Head of caudate nucleus (tissue), 42 donors: ENCODE measurements around the gene KLF17.

Experiments
- DNase-seq, 42 donors: peaks; one replicate each; pipeline versions ENCODE4 v3.0.0 to v3.0.0-alpha.2; 2020 to 2021; ENCODE audit warnings: mixed read lengths in 7 of 42
- intact Hi-C: fragments of 100-400 bp; cut with DNase I; formaldehyde crosslinking; loops from one replicate; pipeline ENCODE4 v1.15.0; 2022

The KLF17 gene

DNA sequence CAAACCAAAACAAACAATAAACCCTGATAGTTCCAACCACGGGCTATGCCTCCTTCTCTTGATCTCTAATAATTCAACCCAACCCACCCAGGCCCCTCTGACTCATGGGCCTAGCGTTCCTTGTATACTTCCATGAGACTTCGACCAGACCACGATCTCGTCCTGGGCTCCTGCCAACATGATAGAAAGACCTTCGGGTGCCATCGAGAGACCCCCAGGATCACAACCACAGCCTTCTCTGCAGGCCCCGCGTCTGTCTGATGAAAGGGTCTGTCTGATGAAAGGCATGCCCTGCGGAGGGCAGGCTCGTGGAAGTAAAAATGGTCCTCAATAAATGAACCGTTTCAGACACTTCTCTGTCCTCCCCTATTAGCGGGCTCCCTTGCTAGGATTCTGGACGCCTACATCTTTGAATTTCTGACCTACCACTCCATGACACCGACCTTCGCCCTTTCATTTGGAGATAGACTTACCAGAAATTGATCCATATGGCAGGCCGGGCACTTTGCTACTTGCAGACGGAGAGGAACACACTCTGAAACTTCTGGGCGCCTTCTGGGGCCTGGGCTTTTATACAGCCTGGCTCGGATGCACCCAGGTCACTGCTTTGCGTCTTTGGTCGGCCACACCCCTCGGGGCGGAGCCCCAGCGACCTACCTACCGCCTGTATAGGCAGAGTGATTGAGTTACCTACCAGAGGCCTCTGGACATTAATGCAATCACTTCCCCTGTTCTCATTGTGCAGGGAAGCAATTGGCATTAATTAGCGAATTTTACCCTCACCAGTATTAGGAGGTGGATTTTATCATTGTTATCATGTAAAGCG lies 28.1 kb downstream of the KLF17 start:
- intact Hi-C loops, result no loop called here
- no peak for DNase-seq

DNA sequence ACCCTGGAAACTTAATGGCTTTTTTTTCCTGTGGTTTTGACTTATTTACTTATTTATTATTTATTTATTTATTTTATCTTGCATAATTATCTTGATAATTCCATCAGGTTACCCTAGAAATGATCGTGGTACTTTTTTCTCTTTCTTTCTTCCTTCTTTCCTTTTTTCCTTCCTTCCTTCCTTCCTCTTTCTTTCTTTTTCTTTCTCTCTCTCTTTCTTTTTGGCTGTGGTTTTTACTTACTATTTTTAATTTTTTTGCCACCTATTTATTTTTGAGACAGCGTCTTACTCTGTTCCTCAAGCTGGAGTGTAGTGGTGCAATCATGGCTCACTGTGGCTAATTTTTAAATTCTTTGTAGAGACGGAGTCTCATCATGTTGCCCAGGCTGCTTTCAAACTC lies 29.0 kb downstream of the KLF17 start:
- no peak for DNase-seq

DNA sequence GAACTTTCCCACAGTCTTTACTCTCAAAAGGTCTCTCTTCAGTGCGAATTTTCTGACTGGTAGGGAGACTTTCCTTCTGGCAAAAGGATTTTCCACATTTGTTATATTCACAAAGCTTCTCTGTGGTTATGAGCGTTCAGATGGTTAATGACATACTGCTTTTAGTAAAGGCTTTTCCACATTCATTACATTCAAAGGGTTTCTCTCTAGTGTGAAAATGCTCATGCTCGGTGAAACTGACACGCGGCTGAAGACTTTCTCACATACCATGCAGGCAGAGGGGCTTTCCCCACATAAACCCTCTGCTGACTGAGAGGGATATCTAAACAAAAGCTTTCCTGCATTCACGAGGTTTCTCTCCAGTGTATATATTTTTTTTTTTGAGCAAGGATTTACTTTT lies 32.7 kb downstream of the KLF17 start:
- DNase-seq, result no peak
- intact Hi-C loops, result no loop called here

More for the DNA sequence above, 29.0 kb downstream of the KLF17 start:
- intact Hi-C loops, result no loop called here

DNA sequence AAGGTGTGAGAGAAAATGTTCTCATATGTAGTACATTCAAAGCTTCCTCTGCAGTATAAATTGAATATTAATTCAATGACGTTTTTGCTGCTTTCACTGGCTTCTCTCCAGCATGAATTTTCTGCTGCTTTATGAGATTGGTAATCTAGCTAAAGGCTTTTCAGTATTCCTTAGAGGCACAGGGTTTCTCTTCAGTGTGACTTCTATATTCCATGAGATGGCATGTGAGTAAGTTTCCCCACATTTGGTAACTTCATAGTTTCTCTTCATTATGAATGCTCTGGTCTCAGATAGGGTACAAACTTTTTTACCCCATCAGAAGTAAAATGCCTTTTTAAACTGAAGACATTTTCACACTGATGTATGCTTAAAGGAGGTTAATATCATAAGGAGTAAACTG lies 33.2 kb downstream of the KLF17 start:
- intact Hi-C loops, result no loop called here

DNA sequence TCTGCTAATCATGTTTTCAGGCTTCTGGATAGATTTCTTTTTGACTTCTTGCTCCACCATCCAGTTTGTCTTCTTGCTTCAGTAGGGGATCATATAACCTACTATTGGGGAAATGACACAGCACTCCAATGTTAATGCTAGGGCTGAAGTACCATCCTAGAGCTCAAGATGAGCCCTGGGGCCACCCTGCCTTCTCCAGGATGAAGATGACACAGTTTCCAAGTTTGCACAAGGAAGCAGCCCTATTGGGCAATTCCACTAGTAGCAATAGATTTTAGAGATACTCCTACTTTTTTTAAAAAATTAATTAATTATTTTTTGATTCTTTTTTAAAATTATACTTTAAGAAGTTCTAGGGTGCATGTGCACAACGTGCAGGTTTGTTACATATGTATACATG lies 34.1 kb downstream of the KLF17 start:
- DNase-seq, result no peak
- intact Hi-C loops, result no loop called here

More for the DNA sequence above, 33.2 kb downstream of the KLF17 start:
- no peak for DNase-seq

DNA sequence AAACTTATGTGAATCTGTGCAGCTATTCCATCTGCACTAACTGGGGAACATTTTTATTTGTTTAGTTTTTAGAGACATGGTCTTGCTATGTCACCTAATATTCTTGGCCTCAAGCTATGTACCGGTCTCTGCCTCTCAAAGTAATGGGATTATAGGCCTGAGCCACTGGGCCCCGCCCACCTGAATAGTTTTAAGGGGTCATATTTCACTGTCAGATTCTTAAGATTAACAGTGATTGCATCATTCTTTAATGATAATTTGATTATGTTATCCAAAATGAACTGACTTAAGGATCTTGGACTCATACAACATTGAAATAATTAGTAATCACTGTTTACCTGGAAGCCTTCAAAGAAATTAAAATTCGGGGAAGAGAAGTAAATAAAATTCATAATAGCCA lies 35.4 kb downstream of the KLF17 start:
- intact Hi-C loops, result no loop called here
- no peak for DNase-seq

DNA sequence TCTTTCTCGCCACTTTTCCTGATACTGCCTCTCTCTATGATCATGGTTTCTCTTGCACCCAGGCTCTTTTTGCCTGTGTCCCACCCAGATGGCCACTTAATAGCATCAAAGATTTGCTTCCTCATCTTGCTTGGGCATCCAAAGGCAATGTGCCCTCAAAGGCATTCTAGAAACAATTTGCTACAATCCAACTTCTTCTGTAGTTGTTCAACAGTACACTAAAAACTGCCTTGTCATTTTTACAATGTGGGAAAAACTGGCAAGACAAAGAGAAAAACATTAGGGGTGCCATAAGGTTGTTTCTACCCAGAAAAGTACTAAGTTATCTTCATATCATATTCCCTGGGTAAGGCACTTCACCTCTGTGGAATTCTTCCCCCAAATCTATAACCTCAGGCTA lies 39.3 kb downstream of the KLF17 start:
- intact Hi-C loops, result no loop called here
- no peak for DNase-seq

DNA sequence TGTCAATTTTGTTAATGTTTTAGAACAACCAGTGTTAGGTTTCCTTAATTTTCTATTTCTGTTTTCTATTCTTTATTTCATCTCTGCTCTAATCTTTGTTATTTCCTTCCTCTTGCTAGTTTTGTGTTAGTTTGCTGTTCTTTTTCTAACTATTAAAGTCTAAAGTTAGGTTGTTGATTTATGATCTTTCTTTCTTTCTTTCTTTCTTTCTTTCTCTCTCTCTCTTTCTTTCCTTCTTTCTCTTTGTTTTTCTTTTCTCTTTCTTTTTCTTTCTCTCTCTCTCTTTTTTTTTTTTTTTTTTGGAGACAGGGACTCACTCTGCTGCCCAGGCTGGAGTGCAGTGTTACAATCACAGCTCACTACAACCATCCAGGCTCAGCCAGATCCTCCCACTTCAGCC lies 40.2 kb downstream of the KLF17 start:
- intact Hi-C loops, result no loop called here
- DNase-seq, result no peak

DNA sequence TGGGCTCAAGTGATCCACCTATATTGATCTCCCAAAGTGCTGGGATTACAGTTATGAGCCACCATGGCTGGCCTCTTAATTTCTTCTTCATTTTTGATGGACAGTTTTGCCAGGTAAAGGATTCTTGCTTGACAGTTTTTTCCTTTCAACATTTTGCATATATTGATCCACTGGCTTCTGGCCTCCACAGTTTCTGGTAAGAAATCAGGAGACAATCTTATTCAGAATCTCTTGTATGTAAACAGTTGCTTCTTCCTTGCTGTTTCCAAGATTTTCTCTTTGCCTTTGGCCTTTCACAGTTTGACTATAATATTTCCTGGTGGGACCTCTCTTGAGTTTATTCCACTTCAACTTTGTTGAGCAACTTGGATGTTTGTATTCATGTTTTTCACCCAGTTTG lies 42.9 kb downstream of the KLF17 start:
- no peak for DNase-seq
- intact Hi-C loops, result no loop called here

DNA sequence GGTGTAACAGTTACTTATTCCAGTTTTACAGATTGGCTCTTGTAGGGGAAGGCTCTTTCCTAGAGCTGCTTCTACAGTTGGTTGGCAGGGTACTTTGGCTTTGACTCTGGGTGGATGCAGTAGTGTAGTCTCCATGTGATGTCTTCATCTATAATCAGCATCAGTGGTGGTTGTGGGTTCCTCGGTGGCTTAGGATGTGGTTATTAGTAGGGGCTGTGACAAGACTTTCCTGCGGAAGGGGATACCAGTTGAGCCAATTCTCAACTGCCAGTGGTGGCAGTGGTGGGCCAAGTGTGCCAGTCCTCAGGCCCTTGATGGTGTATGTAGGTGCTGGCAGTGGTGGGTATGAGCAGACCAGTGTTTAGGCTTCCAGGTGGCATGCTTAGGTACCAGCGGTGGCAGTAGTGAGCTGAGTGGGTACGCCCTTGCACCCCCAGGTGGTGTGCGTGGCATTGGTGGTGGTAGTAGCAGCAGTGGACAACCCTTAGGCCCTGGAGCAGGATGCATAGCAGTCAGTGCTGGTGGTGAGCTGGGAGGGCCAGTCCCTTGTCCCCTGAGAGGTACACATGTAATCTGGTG lies 50.0 kb downstream of the KLF17 start:
- intact Hi-C loops, result no loop called here
- DNase-seq, result no peak

DNA sequence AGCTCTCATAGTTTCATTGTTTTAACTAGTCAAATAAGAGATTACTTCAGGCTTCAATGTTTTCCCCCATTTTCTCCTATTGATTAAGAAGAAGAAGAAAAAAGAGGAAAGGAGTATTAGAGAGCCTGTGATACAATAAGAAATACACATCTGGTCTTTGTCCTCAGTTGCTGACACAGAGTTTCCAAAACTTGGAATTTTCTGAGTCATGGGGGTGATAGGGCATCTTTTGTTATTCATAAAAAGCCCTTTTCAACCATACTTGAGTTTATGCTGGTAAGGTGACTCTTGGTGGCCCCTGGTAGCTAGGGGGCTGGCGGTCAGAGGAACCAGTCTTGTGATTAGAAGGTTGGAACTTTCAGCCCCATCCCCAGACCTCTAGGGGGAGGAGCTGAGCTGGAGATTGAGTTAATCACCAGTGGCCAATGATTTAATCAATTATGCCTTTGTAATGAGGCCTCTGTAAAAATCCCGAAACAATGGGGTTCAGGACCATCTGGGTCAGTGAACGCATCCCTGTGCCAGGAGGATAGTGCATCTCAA lies 51.7 kb downstream of the KLF17 start:
- intact Hi-C loops, result no loop called here
- no peak for DNase-seq

DNA sequence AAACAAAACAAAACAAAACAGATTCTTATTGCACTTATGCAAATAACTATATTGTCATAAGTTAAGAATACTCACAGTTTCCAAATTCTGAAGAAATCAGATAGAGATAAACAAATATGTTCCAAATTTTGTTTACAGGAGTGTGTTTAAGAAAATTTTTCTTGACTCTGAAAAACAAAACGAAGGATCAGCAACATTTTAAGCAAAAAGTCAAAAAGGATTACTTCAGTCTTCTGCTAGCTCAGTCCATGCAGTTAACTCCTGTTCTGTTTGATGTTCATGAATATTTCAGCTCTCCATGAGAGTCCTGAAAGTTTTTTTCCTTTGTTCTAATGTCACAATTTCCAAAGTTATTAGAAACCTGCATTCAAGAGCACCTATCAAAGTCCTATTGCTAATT lies 56.0 kb downstream of the KLF17 start:
- intact Hi-C loops, result no loop called here
- no peak for DNase-seq
